NCI-H510A (cell line): ENCODE measurements around the gene FXYD7.

Experiments used
- DNase-seq: peaks from one replicate; lab custom pipeline; 2025; lab: John Stamatoyannopoulos, UW

FXYD7 gene

GRCh38 chr19:35199481-35199880 lies 56.4 kb downstream of the FXYD7 start:
- DNase-seq, result no peak

GRCh38 chr19:35202722-35203688 lies 60.0 kb downstream of the FXYD7 start:
- no peak for DNase-seq
